Glomerular visceral epithelial cell (primary cell): ENCODE results near the gene CDADC1.
"Not testable (repeated sequence)": the region's sequence is repeated elsewhere in the genome, so short reads cannot be mapped to it uniquely, and the experiment has no call there.

Source experiments
- DNase-seq: peaks from one replicate; pipeline ENCODE4 v3.0.0-alpha.2; 2016; ENCODE audit errors: extremely low spot score

The CDADC1 gene

GRCh38 chr13:49238621-49239020, 9.1 kb upstream of the CDADC1 start:
- no peak for DNase-seq

- DNase-seq, result peak; percentile 11
These were observed 7.7 kb upstream of the CDADC1 start for GRCh38 chr13:49240017-49240416.

DNA sequence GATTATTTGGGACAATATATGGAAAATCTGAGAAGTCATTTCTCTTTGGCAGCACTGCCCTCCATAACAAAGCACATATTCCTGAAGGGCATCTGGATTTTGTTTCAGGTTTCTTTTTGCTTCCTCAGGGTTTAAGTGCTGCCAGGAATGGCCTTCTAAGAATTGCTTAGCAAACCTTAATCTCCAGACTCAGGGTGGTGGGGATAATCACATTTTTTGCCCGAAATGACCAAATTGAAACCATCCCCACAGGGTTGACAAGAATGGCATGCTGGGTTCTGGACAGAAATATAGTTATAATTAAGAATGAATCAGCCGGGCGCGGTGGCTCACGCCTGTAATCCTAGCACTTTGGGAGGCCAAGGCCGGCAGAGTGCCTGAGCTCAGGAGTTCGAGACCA, 6.4 kb upstream of the CDADC1 start:
- DNase-seq, result no peak

DNA sequence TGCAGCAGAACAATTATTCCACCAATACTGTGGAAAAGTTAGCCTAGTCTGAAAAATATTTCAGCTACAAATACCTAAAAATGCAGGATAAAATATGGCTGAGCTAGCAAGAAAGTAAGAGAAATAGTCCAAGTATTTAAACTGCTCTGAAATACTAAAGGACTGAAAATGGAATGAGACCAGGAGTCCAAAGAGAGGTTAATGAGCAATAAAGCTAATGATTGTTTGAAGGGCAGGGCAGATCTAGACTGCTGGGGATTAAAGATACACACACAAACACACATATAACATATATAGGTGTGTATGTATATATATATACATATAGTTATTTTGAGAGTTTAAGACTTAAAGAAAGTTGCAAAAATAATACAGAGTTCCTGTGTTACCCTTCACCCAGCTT, 2.6 kb upstream of the CDADC1 start:
- no peak for DNase-seq

DNA sequence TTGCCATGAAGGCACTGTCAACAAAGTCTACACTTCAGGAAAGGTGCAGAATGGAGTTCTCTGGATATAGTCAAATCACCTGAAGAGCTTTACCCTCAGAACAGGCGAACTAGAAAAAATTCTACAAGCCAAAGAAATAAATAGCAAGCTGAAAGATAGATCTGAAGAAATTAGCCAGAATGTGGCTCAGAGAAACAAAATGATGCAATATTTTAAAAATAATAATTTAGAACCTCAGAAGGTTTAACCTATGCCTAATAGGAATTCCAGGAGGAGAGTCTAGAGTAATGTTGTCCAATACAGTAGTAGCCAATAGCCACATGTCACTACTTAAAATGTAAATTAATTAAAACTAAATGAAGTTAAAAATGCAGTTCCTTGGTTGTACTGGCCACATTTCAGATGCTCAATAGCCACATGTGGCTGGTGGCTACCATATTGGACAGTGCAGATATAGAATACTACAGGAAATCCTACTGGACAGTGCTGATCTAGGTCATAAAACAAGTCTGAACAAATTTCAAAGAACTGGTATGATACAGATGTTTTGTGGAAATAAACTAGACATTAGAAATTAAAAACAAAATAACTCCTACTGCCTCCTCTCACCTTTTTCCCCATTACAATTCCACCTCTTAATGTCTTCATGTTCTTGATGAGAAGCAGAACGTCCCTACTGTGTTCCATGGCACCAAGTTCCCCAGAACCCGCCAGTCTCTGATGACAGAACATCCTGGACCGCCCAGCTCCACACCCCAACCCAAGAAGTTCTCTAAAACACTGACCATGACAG, 679 bp upstream of the CDADC1 start:
- DNase-seq, result peak; percentile 1

DNA sequence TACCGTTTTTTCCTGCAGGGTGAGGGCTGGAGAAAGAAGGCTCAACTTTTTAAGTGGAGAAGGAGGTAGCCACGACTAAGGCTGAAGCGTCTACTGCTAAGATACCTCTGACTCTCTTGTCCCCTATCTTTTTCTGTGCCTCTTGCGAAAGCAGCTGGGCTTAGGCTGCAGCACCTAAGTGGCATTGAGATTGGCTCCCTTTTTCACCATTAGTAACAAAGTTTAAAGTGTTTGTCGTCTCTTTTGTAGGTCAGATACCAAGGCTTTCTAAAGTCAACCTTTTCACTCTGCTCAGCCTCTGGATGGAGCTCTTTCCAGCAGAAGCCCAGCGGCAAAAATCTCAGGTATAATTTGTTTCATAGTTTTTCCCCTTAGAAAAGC, 887 bp downstream of the CDADC1 start:
- no peak for DNase-seq

DNA sequence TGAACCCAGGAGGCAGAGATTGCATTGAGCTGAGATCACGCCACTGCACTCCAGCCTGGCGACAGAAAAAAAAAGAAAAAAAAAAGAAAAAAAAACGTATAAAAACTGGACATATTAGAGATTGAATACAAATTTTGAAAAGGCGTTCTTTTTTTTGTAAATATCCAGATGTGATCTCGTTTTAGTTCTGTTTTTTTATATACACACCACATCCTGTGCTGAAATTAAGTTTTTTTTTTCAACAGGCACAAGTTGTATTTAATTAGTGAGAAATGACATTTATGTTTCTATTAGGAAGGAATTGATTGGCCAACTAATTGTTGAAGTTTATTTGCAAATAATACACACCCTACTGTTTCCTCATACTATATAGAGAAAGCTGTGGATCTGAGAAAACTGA, 3.6 kb downstream of the CDADC1 start:
- DNase-seq, result no peak

- DNase-seq, result no peak
These were observed 5.6 kb downstream of the CDADC1 start for GRCh38 chr13:49253310-49253709.

GRCh38 chr13:49254007-49254406, 6.3 kb downstream of the CDADC1 start:
- no peak for DNase-seq

- DNase-seq, result no peak
These were observed 9.1 kb downstream of the CDADC1 start for GRCh38 chr13:49256841-49257240.

DNA sequence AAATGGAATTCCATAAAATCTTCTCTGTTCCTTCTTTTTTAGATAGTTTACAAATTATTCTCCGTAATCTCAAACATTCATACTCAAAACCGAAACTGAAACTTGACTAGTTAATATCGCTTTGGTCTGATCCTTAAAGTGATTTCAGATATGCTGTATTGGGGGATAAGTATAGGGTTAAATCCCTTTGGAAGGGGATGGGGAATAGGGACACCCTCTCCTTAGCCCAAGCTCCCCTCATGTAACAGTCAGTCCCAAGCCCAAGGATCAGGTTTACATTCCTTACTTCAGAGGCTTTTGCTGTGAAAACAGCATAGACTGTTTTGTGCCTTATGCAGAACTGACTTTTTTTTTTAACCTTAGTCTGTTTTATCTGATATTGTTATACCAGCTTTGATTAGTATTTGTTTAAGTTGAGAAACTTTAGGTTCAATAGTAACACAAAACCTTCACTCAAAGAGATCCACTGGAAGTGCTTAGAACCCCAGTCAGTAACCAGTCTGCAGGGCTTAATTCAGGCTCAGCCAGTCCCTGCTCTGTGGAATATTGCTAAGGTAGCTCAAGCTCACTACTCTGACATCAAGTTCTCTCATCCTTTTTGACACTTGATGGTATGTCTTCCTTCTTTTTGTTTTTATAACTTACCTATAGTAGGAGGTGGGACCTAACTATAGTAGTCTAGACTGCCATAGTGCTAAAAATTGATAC, 10.5 kb downstream of the CDADC1 start:
- no peak for DNase-seq

- no peak for DNase-seq
These were observed 11.9 kb downstream of the CDADC1 start for GRCh38 chr13:49259586-49259985.

- DNase-seq, result no peak
These were observed 14.9 kb downstream of the CDADC1 start for GRCh38 chr13:49262634-49263033.

DNA sequence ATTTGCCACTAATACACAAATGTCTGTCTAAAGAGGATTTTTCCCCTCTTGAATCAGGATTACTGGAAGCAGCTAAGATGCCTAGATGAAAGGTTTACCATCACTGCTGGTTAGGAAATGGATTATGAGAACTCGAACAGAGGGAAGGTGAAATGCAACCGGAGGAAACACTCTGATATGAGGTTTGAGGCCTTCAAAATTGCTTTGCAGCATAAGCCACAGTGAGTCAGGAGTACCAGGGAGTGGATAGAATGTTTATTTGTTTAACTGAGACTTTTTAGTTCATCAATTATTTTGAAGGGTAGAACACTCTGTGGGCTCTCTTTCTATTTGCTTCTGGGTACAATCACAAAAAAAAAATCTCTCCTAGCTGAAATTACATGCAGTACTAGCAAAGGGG, 18.1 kb downstream of the CDADC1 start:
- DNase-seq, result no peak

DNA sequence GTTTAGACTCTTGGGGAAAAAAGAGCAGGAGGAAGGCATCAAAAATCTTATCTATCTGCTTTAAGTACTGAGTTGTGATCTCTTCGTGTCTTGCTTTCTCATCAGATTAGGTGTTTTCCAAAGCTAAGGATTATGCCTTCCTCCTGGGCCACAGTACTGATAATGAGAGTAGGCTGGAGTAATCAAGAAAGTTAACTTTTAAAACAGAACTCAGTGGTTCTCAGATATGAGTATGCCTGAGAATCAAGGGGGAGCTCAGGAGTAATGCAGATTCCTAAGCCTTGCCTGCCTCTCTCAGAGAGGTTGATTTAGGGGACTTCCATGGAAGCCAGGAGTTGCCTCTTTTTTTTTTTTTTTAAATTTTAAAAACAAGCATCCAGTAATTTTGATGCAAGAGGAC, 23.5 kb downstream of the CDADC1 start:
- DNase-seq, result no peak

DNA sequence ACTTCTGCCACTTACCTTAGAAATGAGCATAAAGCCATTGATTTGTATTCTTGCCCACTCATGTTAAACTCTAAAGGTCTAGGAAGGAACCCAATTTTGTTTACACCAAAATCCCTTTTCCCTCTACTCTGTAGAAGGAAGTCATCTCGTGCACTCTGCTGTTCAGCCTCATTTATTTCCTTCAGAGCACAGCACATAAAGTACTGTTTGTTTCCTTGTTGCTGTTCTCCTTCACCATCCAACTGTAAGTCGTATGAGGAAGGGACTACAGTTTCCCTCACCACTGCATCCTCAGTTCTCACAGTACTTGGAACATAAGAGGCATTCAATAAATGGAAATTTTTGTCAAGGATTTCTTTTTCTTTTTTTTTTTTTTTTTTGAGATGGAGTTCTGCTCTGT, 24.6 kb downstream of the CDADC1 start:
- no peak for DNase-seq

DNA sequence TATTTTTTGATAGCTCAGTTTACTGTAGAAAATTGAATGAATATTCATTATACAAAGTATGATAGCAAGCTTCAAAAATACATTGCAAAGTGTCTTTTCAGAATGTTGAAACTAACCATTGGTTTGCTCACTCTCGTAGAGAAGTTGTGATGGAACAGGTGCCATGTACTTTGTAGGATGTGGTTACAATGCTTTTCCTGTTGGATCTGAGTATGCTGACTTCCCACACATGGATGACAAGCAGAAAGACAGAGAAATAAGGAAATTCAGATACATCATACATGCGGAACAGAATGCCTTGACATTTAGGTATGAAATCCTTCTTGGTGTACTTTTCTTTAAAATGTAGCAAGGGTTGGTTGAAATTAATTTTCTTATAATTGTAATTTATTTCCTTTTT, 30.5 kb downstream of the CDADC1 start:
- DNase-seq, result no peak

GRCh38 chr13:49279112-49279511, 31.4 kb downstream of the CDADC1 start:
- DNase-seq, result no peak

DNA sequence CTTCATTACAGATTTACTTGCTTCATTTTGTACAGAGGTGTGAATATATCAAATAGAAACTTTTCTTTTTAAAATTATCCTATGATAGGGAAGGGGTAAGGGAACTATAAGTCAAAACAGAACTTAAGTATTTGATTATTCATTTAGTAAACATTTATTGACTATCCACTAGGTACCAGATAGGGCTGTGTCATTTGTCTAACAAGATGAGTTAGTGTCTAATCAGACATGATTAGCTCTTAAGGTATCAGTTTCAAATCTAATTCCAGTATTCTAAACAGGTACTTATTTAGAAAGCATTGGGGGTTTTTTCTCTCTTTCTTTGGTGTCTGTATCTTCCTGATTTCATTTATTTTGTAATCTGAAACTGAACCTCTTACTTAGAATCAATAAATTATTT, 32.2 kb downstream of the CDADC1 start:
- no peak for DNase-seq

- no peak for DNase-seq
These were observed 40.3 kb downstream of the CDADC1 start for GRCh38 chr13:49287995-49288394.

- no peak for DNase-seq
These were observed 40.7 kb downstream of the CDADC1 start for GRCh38 chr13:49288458-49288857.

DNA sequence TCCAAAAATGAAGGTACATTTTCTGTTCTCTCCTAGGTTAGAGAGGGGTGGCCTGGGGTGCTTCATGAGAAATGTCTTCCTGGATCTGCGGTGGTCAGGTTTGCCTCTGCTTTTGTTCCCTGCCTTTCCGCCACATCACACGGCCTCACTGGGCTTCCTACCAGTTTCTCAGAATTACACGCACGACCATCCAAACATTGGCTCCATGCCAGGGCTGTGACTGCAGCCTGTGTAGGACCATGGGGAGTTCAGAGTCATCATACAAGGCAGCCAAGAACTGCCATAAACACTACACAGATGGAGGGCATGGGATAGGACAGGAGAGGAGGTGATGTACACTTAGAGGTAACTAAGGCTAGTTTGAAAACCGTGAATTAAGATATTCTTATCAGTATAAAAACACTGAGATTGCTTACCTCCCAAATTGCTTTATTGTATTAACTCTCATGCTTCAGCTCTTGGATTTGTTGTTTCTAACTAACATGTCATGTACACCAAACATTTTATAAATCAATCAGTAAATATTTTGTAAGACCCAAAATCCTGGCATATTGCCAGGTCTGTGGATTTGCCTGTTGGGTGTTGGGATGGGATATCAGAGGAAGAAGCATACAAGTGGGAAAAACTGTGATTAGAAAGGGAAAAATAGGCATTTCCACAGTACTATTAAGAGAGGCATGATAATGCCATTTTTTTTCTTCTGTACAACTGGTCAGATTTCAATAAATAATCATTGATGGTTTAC, 45.2 kb downstream of the CDADC1 start:
- DNase-seq, result no peak

GRCh38 chr13:49294723-49295122, 47.0 kb downstream of the CDADC1 start:
- DNase-seq, result not testable (repeated sequence)
